Vagina (tissue), 2 donors: ENCODE results near the gene SENP2.

Experiments used
- POLR2A ChIP-seq, 2 donors: fragments of 450-650 bp; IDR thresholded peaks; one replicate each; pipeline ENCODE4 v1.6.1; 2017; ENCODE audit warnings: antibody characterized with exemption in 2 of 2, mild to moderate bottlenecking in 2 of 2, moderate library complexity in 2 of 2
- POLR2AphosphoS5 ChIP-seq, 2 donors: sonication (generic); formaldehyde crosslinking; IDR thresholded peaks; one replicate each; pipeline ENCODE4 v1.9.0; 2017; ENCODE audit warnings: antibody characterized with exemption in 2 of 2, mild to moderate bottlenecking in 2 of 2, low read depth in 1 of 2; ENCODE audit not compliant: insufficient read depth in 1 of 2
- TF ChIP-seq, protein P1 (sequence below), 3 experiments: fragments of 450-650 bp in 2 of 3; fragments of 200-600 bp in 1 of 3; sonication (generic) in 1 of 3; IDR thresholded peaks; one replicate each; pipeline ENCODE4 v1.5.1; 2017 to 2019; ENCODE audit warnings: antibody characterized with exemption in 3 of 3, mild to moderate bottlenecking in 2 of 3, moderate library complexity in 2 of 3

DNA sequence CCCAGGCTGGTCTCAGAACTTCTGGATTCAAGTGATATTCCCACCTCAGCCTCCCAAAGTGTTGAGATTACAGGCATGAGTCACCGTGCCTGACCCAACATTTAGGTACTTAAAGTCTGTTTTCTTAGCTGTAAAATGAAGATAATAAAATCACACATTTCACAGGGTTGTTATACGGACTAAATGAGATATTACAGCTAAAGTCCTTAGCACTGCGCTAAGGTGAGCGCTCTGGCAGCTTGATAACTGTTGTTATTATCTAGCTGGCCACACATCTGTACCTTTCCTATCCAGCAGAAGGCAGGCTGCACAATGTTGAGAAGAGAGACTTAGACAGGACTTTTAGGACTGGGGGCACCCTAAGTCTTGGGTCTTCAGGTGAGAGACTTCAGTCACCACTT lies 31.0 kb upstream of the SENP2 start:
- TF ChIP-seq POLR2AphosphoS5 (IDR thresholded peaks at IDR 0.05; ENCODE audit: insufficient read depth in 1 of 2, low read depth in 1 of 2) (no peak), POLR2A (IDR thresholded peaks at IDR 0.05) (no peak)
- TF ChIP-seq, protein P1, sequence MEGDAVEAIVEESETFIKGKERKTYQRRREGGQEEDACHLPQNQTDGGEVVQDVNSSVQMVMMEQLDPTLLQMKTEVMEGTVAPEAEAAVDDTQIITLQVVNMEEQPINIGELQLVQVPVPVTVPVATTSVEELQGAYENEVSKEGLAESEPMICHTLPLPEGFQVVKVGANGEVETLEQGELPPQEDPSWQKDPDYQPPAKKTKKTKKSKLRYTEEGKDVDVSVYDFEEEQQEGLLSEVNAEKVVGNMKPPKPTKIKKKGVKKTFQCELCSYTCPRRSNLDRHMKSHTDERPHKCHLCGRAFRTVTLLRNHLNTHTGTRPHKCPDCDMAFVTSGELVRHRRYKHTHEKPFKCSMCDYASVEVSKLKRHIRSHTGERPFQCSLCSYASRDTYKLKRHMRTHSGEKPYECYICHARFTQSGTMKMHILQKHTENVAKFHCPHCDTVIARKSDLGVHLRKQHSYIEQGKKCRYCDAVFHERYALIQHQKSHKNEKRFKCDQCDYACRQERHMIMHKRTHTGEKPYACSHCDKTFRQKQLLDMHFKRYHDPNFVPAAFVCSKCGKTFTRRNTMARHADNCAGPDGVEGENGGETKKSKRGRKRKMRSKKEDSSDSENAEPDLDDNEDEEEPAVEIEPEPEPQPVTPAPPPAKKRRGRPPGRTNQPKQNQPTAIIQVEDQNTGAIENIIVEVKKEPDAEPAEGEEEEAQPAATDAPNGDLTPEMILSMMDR (IDR thresholded peaks at IDR 0.05), result no peak
